Cerebellar nuclear complex (tissue), 1 donor: ENCODE results near the gene CSAD.
"Not testable (repeated sequence)": the region's sequence is repeated elsewhere in the genome, so short reads cannot be mapped to it uniquely, and the experiment has no call there.

Experiments
- DNase-seq, 2 experiments: peaks; one replicate each; lab custom pipeline; 2025; lab: John Stamatoyannopoulos, UW

Gene CSAD

DNA sequence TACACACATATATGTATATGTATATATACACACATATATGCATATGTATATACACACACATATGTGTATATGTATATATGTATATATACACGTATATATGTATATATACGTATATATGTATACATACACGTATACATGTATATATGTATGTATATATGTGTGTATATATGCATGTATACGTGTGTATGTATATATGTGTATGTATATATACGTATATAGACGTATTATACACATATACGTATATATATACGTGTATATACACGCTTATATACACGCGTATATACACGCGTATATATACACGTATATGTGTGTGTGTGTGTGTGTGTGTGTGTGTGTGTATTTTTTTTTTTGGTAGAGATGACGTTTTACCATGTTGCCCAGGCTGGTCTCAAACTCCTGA lies 33.1 kb downstream of the CSAD start:
- no peak for DNase-seq

DNA sequence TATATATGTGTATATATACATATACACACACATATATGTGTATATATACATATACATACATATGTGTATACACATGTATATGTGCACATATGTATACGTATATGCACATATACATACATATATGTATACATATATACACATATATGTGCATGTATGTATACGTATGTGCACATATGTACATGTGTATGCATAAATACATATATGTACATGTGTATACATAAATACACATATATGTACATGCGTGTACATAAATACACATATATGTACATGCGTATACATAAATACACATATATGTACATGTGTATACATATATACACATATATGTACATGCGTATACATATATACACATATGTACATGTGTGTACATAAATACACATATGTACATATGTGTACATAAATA lies 33.5 kb downstream of the CSAD start:
- no peak for DNase-seq

DNA sequence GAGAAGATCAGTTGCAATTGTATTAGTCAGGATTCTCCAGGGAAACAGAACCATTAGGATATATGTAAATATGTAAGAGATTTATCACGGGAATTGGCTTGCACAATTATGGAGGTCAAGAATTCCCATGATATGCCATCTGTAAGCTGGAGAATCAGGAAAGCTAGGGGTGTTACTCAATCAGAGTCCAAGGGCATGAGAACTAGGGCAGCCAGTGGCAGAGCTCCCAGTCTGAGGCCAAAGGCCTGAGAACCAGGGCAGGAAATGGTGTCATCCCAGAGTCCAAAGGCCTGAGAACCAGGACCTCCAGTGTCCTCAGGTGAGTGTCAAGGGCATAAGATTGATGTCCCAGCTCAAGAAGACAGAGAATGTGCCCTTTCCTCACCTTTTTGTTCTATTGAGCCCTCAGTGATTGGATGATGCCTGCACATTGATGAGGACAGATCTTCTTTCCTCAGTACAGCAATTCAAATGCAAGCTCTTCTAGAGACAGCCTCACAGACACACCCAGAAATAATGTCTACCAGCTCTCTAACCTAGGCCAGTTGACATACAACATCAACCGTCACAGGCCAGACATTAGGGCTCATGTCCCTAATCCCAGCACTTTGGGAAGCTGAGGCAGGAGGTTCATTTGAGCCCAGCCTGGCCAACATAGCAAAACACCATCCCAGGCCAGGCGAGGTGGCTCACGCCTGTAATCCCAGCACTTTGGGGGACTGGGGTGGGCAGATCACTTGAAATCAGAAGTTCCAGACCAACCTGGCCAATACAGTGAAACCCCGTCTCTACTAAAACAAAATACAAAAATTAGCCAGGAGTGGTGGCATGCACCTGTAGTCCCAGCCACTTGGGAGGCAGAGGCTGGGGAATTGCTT lies 35.1 kb downstream of the CSAD start:
- no peak for DNase-seq

DNA sequence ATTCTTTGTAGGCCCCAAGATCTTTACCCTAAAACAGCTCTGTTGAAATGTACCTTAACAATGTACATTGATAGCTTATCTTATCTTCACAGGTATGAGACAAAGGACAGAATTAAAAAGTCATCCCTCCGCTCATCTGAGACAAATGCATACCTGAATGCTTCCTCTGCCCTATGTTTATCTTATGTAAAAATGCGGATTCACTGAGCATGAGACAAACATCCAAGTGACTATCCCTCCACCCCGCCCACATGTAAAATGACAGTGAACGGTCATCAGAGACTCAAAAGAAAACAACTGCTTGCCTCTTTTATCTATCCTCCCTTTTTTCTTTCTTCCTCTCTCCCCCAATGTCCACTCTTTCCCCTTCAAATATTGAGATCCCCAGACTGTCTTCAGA lies 37.4 kb downstream of the CSAD start:
- no peak for DNase-seq

DNA sequence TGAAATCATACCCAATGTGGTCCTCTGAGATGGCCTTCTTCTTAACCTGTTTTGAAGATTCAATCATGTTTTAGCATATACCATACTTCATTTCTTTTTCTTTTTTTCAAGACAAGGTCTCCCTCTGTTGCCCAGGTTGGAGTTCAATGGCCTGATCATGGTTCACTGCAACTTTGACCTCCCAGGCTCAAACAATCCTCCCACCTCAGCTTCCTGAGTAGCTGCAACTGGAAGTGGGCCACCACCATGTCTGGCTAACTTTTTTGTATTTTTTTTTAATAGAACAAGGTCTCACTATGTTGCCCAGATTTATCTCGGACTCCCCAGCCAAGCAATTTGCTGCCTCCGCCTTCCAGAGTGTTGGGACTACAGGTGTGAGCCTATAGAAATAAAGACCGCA lies 47.0 kb downstream of the CSAD start:
- no peak for DNase-seq

DNA sequence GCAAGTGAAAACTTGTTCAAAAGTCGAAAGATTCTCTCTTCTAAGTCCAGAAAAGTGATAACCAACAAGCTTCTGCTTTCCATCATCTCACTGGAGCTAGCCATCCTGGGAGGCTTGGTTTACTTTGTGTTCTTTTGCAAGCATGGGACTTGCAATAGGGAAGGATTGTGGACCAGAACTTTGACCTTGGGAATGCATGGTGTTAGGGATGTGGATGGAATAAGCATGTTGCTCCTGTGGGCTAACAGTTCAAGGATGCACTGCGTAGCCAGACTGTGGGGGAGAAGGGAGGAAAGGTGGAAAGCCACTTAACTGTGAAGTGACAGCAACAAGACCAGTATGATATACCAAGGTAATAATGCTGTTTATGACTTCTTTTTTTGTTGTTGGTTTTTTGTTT lies 48.9 kb downstream of the CSAD start:
- DNase-seq: no peak

DNA sequence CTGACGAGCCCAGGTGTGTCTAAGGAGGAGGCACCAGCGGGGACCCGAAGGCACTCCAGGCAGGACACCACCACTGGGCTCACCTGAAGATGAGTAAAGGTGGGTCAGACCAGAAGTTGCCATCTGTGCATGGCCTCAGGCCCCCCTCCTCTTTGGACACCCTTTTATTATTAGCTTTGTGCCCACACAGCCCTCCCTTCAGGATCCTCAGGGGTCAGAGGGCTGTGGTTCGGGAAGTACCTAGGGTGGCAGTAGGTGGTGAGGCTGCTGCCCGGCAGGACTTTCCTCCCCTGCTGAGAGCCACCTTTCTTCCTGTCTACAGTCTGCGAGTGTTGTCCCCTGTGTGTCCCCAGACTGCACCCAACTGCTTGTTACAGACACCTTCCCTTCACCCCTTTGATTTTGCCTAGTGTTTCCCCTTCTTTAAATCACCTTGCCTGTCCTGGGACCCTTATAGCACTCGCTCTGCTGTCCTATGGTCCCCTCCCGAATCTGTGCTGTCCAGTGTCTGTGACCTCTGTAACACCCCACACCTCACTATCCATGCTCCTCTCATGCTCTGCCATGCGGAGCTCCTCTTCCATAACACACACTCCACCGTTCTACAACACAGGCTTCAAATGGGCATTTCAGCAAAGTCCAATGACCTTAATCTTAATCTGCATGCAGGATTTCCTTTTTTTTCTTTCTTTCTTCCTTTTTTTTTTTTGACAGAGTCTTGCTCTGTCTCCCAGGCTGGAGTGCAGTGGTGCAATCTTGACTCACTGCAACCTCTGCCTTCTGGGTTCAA lies 51.8 kb downstream of the CSAD start:
- DNase-seq: no peak

DNA sequence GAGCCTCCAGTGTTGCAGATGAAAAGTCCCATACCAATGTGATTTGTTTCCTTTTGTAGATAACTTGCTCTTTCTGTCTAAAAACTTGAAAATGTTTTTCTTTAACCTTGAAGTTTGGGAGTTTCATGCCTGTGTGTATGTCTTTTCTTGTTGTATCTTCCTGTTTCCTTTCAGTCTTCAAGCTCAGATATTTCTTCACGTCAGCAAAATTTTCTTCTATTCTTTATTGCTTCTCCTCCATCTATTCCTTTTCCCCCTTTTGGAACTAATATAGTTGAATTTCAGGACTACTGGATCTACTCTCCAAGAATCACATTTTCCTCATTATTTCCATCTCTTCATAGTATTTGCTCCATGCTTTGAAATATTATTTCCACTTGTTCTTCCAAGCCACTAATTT lies 53.6 kb downstream of the CSAD start:
- no peak for DNase-seq

DNA sequence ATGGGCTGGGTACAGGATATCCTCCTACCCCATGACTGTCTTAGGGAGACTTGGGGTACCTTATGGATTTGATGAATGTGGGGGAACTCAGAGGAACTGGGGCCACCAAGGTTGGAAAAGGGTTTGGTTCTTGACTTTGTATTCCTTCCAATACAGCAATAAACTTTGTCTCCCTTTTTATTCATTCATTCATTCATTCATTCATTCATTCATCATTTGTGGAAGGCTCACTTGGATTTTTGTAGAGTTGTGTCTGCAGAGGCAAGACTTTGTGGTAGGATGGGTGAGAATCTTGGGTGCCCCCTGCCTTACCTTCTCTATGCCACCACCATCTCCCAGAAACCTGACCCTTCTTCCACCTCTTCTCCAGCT lies 56.4 kb downstream of the CSAD start:
- no peak for DNase-seq

DNA sequence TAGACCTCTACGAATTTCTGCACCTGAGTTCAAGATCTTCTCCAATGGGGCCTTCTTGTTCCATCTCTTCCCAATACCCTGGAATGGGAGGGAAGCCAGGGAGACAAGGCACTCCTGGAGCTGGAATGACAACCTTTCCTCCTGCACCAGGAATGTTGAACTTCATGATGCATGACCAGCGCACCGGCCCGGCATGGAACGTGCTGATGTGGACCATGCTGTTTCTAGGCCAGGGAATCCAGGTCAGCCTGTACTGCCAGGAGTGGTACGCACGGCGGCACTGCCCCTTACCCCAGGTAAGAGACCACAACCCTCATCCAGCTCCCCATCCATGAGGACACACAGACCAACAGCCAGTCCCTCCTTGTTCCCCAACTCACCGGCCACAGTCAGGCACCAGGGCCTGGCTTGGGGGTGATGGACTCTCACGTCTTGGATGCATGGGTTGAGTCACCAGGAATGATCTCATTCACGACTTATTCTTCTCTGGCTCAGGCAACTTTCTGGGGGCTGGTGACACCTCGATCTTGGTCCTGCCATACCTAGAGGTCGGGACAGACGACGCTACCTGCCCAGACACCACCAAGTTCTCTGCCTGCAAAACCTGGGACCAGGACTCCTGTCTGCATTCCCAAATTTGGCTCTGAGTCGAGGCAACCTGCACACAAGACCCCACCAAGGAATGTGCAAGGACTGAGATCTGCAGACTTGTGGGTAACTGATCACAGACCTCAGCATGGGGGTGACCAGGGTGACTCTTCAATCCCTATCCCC lies 57.0 kb downstream of the CSAD start:
- DNase-seq: no peak

DNA sequence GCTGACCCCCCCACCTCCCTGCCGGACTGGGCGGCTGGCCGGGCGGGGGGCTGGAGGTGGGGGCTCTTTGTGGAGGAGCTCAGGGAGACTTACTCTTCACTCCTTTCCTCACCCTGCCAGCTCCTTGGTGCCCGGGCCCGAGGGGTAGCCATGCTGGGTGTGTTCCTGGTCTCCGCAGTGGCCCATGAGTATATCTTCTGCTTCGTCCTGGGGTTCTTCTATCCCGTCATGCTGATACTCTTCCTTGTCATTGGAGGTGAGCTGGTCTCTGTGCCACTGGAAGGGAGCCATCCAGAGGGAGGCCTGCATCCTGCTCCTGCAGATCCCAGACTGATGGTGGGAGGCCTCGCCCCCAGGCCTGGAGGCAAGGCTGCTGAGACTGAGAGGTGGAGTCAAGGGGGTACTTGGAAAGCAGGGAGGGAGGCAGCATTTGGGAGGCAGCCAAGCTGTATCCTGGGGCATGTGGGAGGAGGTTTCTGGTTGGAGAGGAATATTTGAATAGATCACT lies 57.7 kb downstream of the CSAD start:
- DNase-seq: no peak

DNA sequence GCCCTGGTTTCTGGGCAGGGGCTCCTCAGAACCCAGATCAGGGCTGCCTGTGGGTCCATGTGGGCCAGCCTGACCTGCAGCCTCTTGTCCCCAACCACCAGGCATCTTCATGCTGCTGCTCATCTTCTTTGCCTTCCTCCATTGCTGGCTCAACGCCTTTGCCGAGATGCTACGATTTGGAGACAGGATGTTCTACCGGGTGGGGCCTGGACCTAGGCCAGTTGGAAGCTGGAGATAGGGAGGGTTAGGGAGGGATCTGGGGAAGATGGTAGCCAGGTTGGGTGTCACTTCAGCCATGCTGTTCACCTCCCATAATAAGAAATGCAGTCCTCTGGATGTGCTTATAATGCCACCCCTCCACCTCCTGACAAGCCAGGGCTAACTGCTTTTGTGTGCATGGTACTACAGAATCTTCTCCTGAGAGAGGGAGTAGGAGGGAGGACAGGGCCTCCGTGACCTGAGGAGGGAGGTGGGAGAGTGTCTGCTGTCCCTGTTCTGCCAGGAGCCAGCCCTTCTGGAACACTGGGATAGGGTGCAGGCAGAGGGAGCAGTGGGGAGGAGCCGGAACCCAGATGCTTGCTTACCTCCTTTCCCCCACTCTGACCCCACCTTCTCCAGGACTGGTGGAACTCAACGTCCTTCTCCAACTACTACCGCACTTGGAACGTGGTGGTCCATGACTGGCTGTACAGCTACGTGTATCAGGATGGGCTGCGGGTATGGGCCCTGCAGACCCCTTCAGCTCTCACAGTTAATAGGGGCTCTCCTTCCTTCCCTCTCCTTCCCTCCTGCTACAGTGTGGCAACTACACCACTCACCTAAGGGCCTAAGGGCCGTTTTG lies 59.8 kb downstream of the CSAD start:
- no peak for DNase-seq

DNA sequence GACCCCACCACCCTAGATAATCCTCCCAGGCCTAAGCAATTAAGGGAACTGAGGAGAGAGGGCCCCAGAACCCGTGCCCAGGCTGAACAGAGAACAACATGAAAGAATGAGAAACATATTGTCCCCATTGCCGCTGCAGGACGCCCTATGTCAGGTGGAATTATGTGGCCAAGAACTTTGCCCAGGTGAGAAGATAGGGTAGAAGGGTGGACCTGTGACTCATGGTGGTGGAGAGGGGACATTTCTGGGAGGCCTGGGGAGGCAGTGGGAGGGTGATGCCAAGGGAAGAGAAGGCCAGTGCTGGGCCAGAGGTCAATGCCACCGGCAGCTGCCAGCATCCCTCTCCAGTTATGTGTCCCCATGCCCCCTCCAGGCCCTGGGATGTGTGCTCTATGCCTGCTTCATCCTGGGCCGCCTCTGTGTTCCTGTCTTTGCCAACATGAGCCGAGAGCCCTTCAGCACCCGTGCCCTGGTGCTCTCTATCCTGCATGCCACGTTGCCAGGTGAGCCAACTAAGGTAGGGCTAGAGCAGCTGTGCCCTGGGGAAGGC lies 61.9 kb downstream of the CSAD start:
- no peak for DNase-seq

DNA sequence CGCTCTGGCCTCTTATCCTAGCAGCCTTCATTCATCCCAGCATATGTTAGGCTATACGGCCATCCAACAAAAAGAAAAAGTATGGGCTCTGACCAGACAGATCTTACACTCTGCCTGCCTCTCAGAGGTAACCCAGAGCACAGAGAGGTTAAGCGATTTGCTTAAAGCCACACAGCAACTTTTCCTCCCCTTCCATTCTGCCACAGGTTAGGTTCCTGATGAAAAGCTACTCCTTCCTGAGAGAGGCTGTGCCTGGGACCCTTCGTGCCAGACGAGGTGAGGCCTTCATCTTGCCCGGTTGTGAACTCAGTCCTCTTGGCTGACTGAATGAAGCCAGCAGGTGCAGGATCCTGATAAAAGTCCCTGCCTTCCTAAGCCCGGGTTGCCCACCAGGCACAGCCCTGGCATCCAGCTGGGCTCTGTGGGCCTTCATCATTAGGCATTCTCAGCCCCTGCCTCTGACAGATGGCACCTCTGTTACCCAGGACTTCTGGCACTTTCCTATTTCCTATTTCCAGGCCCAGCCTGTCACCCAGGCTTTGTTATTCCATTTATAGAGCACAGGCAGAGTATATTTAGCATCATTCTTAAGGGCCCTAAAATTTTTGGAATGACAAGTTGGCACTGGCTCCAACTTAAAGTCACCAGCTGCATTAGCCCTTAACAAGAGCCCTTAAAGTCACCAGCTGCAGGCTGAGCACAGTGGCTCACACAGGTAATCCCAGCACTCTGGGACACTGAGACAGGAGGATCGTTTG lies 64.7 kb downstream of the CSAD start:
- no peak for DNase-seq

DNA sequence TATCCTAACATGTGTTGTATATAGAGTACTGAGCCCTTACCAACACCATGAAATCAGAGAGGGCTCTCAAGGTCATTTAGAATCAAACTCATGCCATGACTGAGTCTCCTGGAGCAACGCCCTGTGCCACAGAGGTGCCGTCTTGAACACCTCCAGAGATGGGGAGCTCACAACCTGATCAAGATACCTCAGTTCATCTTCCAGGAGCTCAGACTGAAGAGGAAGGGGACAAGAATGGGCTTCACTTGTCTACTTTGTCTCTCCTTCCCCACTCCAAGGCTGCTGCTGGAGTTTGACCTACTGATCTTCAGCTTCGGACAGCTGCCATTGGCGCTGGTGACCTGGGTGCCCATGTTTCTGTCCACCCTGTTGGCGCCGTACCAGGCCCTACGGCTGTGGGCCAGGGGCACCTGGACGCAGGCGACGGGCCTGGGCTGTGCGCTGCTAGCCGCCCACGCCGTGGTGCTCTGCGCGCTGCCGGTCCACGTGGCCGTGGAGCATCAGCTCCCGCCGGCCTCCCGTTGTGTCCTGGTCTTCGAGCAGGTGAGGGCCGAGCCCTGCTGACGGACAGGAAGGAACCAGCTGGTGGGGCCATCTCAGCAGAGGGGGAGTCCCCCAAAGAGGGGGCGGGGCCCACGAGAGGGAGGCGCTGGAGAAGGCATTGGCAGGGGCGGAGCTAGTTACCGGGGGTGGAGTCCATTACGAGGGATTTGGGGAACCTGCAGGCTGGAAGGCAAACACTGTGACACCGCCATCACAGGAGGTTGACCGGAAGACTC lies 65.4 kb downstream of the CSAD start:
- DNase-seq: no peak

DNA sequence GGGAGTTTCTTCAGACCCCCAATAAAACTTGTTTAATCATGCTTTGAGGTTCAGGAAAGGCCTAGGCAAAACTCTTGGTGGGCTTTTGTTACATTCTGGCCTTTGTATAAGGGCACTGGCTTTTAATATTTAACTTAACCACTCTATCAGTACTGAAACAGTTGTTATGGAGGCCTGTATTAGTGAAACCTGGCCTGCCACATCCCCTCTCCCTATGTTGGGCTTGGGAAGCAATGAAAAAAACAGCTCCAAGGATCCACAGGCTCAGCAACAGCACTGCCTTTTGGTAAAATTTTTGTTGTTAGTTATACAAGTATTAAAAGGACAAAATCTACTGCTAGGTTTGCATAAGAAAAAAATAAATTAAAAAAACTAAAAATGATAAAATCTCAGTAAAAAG lies 66.8 kb downstream of the CSAD start:
- no peak for DNase-seq

DNA sequence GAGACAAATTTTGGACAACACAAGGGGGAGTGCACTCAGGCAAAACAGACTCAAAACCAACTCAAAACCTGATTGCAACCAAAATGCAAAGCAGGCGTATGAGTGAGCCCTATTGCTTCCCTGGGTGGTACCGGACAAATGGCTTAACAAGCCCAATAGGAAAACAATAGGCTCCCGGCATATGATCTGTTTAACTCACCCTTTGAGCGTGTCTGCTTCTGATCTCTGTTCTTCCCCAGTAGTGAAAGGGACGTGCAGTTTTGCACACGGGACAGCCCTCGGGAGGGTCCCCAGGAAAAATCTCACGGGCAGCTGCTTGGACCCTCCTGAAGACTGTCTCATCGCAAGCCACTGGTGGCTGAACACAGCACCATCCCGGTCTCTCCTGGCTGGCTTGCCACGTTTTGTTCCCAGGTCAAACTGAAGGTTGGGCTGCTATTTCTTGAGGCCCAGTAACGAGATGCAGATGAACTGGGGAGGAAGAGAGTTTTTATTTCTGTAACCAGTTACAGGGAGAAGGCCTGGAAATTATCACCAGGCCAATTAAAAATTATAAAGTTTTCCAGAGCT lies 67.5 kb downstream of the CSAD start:
- DNase-seq: no peak

DNA sequence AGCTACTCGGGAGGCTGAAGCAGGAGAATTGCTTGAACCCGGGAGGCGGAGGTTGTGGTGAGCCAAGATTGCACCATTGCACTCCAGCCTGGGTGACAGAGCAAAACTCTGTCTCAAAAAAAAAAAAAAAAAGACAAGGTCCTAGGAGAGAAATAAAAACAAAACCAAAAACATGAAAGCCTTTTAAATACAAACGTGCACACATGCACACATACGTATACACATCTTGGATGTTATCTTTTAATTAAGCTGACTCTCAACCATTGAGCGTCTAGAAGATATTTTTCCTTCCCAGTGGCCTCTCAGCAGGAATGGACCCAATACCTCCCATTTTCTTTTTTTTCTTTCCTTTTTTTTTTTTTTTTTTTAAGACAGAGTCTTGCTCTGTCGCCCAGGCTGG lies 68.3 kb downstream of the CSAD start:
- not testable (repeated sequence) for DNase-seq
